NCI-H128 (cell line): ENCODE data around the gene TAGAP.

Experiments
- DNase-seq: peaks from one replicate; lab custom pipeline; 2025; ENCODE audit not compliant: unreplicated experiment; lab: John Stamatoyannopoulos, UW

The TAGAP gene

DNA sequence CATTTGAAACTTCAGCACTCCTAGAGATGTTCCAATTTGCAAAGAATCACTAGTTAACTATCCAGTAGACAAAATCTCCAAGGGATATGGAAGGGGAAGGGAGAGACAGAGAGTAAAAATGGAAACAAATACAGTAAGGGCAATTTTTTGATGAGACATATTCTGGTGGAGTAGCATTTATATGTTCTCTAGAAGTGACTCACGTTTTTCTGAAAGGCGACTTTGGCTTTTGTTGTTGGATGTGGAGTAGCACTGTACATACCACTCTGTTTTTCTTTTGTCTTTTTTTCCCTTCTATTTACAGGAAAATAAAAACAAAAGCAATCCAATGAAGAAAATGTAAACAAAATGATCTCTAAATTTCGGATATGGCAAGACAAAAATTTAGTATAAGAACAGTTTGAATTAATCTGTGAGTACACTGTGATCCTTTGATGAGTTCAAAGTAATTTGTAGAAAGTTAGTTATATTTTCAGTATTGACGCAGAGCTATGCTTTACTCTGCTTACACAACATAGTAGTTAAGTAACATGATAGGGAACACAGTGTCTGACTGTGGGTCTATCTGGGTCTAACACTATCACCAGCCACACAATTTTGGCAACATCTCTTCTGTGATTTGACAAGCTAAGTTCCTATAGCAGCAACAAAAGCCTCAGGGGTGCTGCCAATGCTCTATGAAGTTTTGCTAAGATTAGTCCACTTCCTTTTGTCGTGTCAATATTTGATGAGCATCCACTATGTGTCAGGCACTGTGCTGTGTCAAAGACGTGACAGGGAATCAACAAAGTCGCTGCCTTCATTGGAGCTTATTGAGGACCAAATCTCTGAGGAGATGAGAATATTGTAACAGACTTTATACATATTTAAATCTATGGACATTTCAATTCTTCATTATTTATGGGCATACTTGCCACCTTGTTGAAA, 27.3 kb upstream of the TAGAP start:
- no peak for DNase-seq

DNA sequence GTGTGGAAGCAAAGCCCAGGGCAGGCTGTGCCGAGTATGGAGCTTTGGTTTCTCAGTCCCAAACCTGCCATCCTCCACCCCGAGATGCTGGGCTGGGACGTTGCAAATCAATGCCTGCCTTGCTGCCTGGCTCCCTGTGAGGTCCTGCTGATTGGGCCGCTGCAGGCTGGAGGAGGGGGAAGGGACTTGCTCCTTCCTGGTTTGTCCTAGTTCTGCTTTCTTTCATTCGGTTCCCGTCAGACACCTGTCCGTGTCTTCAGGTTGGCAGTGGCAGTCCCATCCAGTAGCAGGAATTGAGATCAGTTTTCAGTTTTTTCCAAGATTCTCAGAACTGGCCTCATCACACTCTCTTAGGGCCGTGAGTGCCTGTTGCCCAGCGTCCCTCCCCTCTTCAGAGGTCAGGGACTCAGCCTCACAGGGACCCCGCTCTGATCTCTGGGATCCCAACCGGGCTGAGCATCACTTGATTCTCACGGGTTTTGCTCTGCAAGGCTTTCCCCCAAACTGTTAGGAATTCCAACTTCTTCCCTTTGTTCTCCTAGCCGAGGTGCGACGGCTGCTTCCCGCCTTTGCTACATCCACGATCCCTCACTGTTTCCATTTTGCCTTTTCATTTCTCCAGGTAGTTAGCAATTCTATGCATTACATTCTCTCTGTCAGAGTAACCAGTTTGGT, 24.2 kb upstream of the TAGAP start:
- DNase-seq = no peak

DNA sequence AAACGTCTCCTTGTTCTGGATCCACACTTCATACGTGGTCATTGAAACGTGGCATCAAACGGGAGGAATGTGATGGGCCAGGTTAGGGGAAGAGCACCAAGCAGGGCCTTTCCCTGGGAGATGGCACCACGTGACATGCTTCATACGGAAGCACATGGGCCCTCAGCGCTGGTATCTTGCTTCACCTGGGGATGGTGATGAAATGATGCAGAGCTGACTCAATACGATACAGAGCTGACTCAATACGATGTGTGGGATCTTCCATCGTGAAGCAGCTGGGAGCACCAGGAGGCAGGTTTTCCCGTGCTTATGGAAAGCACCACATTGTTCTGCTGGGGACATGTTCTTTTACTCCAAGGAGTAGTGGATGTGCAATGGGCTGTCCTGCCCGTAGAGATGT, 22.5 kb upstream of the TAGAP start:
- no peak for DNase-seq

DNA sequence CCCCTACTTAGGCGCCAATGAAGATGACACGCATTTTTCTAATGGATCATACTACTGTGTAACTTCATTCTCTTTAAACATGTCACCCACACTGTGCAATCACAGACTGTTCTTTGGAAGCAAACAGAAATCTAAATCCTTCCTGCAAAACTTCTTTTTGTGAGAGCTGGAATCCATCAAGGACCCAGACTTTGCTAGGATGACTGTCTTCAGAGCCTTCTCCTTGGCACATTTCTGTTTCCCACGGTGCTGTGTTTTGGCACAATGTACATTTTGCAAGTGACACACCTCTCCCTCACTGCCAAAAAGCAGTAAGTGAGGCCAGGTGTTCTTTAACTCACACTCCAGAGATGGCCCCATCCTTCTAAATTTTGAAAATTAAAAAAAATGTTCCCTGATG, 21.7 kb upstream of the TAGAP start:
- DNase-seq = no peak

DNA sequence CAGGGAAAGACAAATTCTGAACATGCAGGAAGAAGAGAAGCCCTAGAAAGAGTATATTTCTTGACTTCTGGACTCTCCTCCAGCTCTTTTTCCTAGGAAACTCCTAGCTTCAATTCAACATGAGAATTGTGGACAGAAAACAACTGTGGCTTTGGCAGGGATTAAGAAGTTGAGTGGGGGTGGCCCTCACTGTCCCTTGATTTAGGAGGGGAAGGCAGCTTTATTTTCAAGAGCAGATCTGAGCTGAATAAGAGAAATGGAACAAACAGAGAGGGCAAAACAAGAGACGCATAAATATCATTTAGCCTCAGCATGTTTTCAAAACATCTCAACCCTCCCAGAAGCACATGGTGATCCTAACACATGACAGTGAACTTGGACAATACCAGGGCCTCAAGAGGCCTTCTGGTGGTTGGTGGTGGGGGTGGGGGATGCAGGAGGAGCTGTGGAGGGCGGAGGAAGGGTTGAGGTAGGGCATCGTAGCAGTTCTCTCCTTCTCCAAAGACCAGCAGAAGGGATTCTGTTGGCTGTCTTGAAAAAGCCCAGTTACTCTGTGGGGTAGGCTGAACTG, 21.1 kb upstream of the TAGAP start:
- DNase-seq = no peak

DNA sequence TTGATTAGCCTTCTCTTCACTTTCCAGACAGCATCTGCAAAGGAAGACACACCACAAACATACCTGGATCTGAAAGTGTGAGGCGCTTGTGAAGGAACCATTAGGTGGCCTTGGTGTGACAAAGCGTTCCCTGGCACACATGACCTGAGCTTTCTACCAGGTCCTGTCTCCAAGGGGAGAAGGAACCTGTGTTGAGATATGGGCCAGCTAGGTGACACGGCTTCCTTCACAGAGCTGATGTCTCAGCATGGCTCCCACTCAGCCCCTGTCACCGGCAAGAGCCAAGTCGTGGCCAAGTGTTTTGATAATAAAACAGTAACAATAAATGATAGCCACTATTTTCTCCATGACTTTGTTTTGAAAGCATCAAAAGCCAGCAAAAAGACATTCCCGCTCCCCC, 20.3 kb upstream of the TAGAP start:
- no peak for DNase-seq

GRCh38 chr6:159064477-159064876, 19.7 kb upstream of the TAGAP start:
- DNase-seq = no peak

DNA sequence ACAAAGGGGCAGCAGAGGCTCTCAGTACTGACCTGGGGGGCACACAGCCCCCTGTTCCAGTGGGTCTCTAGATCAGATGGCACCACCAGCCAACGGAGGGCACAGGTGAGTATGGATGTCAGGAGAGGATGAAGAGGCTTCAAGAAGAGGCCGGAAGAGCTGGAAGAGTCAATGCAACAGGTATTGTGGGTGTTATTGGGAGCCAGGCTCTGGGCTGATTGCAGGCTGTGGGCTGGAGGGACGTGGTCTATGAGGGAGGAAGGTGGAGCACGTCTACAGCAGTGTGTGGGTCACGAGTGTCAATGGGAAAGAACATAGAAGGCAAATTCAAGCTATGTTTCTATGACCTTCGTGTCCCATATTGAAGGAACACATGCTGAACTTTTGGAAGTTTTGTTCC, 18.8 kb upstream of the TAGAP start:
- no peak for DNase-seq

DNA sequence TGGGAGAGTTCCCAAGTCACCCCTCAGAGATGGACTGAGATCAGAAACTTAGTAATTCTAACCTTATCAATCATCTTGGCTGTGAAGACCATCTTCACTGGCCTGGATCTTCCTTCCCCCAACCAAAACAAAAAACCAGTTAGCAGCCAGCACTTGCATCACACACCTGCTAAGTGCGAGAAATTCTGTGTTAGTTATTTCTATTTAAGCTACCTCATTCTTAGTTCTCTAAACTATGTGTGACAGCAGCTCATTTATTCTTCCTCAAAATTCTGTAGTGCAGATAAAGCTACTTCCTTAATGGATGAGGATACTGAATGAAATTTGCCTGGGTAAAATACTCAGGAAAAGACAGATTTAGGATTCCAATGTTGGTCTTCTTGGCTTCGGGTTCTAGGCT, 18.2 kb upstream of the TAGAP start:
- no peak for DNase-seq

- no peak for DNase-seq
Observed at GRCh38 chr6:159062564-159062945, 17.8 kb upstream of the TAGAP start.

DNA sequence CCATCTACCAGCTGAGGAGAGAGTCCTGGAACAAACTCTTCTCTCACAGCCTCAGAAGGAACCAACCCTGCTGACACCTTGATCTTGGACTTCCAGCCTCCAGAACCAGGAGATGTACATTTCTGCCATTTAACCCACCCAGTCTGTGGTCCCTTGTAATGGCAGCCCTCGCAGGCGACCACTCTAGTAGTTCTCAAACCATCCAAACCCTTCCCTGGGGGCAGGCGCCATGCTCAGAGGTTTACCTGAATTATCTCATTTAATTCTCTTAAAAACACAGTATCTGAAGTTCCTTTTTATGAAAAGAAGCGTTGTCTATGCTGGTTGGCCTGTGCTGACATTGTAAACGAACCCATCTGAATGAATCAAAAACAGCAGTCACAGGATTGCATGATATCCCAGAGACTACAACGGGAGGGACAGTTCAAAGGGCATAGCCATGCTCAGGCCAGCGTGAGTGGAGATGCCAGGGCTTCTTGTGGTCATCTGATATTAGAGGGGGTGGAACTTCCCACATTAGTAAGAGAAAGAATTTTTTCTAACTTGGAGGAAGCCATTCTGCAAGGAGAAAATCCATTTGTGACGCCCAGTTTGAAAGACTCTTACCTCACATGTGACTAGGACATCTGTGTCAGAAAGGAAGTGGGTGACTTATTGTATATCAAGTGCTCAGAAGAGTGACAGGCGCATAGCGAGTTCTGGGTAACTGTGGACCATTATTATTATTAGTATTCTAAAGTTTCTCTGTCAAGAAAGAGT, 17.2 kb upstream of the TAGAP start:
- no peak for DNase-seq

GRCh38 chr6:159061146-159061545, 16.4 kb upstream of the TAGAP start:
- DNase-seq = no peak

DNA sequence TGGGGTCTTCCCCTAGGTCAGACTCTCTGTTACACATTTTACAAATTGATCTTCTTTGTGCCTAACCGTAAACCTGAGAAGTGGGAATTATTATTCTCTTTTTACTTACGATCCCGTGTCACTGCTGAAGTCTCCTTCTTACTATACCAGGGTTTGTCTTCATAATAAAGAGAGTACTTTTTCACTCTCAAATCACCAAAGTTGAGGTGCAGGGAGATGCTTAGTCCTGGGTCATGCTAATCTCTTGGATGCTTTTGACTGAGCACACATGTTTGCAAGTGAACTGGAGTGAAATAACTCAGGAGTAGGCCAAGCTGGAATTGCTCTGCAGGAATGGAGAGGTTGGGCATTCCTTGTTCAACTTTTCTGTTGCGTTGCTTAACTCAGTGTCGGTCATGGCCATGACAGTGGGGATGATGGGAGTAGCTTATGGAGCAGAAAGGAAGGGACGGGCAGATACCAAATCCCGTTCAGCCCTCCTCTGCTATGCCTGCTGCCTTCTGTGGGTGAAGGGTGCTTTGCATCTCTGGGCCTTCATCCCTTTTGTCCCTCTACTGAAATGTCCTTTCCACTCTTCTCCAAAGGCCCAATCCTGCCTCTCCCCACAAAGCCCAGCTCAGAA, 15.2 kb upstream of the TAGAP start:
- no peak for DNase-seq

- no peak for DNase-seq
Observed at GRCh38 chr6:159059141-159059540, 14.3 kb upstream of the TAGAP start.

DNA sequence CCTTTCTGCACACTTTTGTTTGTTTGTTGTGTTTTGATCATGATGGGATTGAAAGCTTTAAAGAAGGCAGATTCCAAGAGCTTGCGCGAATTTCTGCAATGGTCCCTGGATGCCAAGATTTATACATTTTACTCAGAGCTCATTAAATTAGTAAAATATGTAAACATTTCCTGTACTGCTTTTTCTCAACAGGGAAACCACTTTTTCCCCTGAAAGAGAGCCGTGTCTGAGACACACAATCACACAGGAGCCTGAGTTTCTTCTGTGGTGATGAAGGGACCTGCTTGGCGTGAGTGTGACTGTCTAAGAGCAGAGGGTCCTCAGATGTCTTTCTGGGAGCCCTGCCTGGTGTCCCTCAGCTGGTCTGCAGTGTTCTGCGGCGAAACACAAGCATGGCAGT, 12.1 kb upstream of the TAGAP start:
- DNase-seq = no peak

GRCh38 chr6:159056432-159056831, 11.6 kb upstream of the TAGAP start:
- DNase-seq = no peak

DNA sequence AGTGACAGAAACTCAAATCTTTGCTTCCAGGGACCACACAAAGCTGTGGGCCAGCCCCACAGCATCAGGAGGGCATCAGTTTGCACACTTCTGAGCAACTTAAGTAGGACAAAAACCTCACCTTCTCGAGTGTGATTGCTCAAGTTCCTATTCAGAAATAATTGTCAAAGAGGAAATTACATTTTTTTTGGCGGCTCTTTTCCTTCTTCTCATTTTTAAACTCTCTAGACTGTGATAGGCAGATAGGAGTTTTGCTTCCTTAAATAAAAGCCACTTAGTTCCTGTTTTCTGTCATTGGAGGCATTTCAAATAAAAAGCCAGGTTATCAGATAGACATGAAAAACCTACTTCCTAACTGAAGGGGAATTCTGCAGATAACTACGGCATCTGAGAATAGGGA, 11.2 kb upstream of the TAGAP start:
- DNase-seq = no peak

GRCh38 chr6:159053781-159054398, 9.1 kb upstream of the TAGAP start:
- no peak for DNase-seq

DNA sequence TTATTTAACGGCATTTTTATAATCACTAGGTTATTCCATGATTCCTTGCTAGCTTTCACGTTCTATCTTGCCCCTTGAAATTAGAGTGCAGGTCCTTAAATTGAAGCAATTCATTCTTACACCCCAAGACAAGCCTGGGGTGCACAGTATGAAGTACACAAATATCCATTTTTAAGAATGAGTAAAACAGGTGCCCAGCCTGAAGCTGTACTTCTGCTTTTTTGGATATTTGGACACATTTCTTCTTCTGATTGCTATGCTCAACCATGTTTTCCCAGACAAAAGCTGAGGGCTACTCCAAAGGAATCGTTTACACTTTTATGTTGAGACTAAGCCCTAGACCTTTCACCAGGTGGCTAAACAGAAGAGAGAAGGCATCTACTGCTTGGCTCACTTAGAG, 7.9 kb upstream of the TAGAP start:
- no peak for DNase-seq

GRCh38 chr6:159047891-159048685, 3.3 kb upstream of the TAGAP start:
- no peak for DNase-seq
